Stomach smooth muscle (tissue), 2 donors: ENCODE results near the gene NAPG.
"Not testable (repeated sequence)": the region's sequence is repeated elsewhere in the genome, so short reads cannot be mapped to it uniquely, and the experiment has no call there.

ENCODE experiments used
- H3K27ac ChIP-seq: one replicate; pipeline ENCODE4 v1.7.0; 2013; ENCODE audit warnings: mild to moderate bottlenecking, low read length, inconsistent platforms
- H3K27me3 ChIP-seq, 2 donors: one replicate each; pipeline ENCODE4 v1.7.0; 2013; ENCODE audit warnings: low read length in 2 of 2; ENCODE audit not compliant: insufficient read depth in 2 of 2, control insufficient read depth in 1 of 2
- H3K36me3 ChIP-seq, 2 donors: one replicate each; pipeline ENCODE4 v1.7.0; 2013; ENCODE audit warnings: low read length in 2 of 2; ENCODE audit not compliant: control insufficient read depth in 2 of 2, insufficient read depth in 2 of 2
- H3K4me1 ChIP-seq: one replicate; pipeline ENCODE4 v1.7.0; 2013; ENCODE audit warnings: low read length; ENCODE audit not compliant: control insufficient read depth, insufficient read depth
- H3K4me3 ChIP-seq, 2 donors: one replicate each; pipeline ENCODE4 v1.7.0; 2013; ENCODE audit warnings: low read length in 2 of 2
- H3K9ac ChIP-seq, 2 donors: one replicate each; pipeline ENCODE4 v1.7.0; 2013; ENCODE audit warnings: low read length in 2 of 2, mild to moderate bottlenecking in 1 of 2
- H3K9me3 ChIP-seq, 2 donors: one replicate each; pipeline ENCODE4 v1.7.0; 2013; ENCODE audit warnings: low read length in 2 of 2; ENCODE audit not compliant: control insufficient read depth in 2 of 2
- donor health status: healthy.
- donor health status: Pancreatic carcinoma.

The NAPG gene

GRCh38 chr18:10525371-10525691 lies 496 bp upstream of the NAPG start:
- Histone ChIP-seq H3K4me3 (peak overlapping the region; percentile 91 to 94), H3K4me1 (peaks cover 12% of the 10 kb centered on the region), H3K27ac (peak overlapping the region; percentile 66), H3K27me3 (no peaks in the 10 kb centered on the region), H3K36me3 (no peaks in the 10 kb centered on the region), H3K9me3 (no peaks in the 10 kb centered on the region), H3K9ac (peak overlapping the region in 1 of 2 donors; percentile 68)

GRCh38 chr18:10526561-10526949 lies 728 bp downstream of the NAPG start:
- H3K9ac ChIP-seq: peak overlapping the region; percentile 68 to 90
- no peaks in the 10 kb centered on the region for H3K36me3 ChIP-seq
- H3K4me3 ChIP-seq: peak overlapping the region; percentile 91 to 94
- no peaks in the 10 kb centered on the region for H3K27me3 ChIP-seq
- peak overlapping the region; percentile 66 for H3K27ac ChIP-seq
- peaks cover 10% of the 10 kb centered on the region for H3K4me1 ChIP-seq
- H3K9me3 ChIP-seq: no peaks in the 10 kb centered on the region

GRCh38 chr18:10528439-10528838 lies 2.6 kb downstream of the NAPG start:
- Histone ChIP-seq H3K4me3 (peak overlapping the region in 1 of 2 donors; percentile 4), H3K9ac (no peak overlapping the region), H3K36me3 (no peaks in the 10 kb centered on the region), H3K27me3 (no peaks in the 10 kb centered on the region), H3K27ac (no peak overlapping the region), H3K4me1 (peaks cover 10% of the 10 kb centered on the region), H3K9me3 (no peaks in the 10 kb centered on the region)

DNA sequence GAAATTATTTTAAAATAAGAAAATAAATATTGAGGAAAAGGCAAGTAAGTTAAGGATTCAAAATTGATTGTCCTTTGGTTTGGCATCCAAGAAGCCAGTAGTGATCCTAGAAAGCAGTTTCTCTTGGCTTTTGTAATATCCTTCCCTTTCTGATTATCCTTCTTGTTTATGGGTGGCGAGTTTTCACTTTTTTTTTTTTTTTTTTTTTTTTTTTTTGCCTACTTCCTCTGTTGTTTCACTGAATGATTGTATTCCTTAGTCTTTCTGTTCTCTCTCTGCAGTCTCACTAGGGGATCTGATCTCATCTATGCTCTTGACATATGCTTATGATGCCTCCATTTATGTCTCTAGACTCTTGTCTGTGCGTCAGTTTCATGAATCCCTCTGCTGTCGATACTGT lies 4.2 kb downstream of the NAPG start:
- Histone ChIP-seq H3K27ac (no peak overlapping the region), H3K36me3 (no peaks in the 10 kb centered on the region), H3K27me3 (no peaks in the 10 kb centered on the region), H3K4me1 (peaks cover 10% of the 10 kb centered on the region), H3K9me3 (no peaks in the 10 kb centered on the region), H3K4me3 (no peak overlapping the region), H3K9ac (no peak overlapping the region)

GRCh38 chr18:10530852-10531251 lies 5.0 kb downstream of the NAPG start:
- Histone ChIP-seq H3K9me3 (no peaks in the 10 kb centered on the region), H3K9ac (no peak overlapping the region), H3K27me3 (no peaks in the 10 kb centered on the region), H3K4me3 (no peak overlapping the region), H3K4me1 (peaks cover 10% of the 10 kb centered on the region), H3K27ac (no peak overlapping the region), H3K36me3 (no peaks in the 10 kb centered on the region)

- no peak overlapping the region for H3K9ac ChIP-seq
- H3K4me1 ChIP-seq: peaks cover 4% of the 10 kb centered on the region
- no peaks in the 10 kb centered on the region for H3K9me3 ChIP-seq
- no peak overlapping the region for H3K27ac ChIP-seq
- no peak overlapping the region for H3K4me3 ChIP-seq
- no peaks in the 10 kb centered on the region for H3K36me3 ChIP-seq
- H3K27me3 ChIP-seq: no peaks in the 10 kb centered on the region
These were observed 7.3 kb downstream of the NAPG start for GRCh38 chr18:10533111-10533510.

DNA sequence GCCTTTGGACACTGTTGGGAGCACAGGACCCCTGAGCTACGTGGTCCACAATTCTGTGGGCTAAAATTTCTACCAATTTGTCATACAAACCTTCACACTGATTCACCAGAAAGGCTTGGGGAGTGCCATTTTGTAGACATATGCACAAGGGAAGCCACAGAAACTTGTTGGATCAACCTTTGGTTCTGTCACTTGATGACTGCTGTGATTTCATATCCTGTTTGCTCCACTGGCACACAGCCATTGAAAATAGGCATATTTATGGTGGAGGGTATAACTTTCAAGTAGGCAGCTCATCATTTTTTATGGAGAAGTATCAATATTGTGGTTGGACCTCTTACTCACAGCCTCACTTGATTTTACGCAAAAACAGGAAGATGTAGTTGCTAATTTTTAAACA lies 10.5 kb downstream of the NAPG start:
- Histone ChIP-seq H3K4me1 (no peaks in the 10 kb centered on the region), H3K4me3 (no peak overlapping the region), H3K27me3 (no peaks in the 10 kb centered on the region), H3K27ac (no peak overlapping the region), H3K9me3 (no peaks in the 10 kb centered on the region), H3K9ac (no peak overlapping the region), H3K36me3 (peaks cover 4 to 15% of the 10 kb centered on the region in 2 donors)

DNA sequence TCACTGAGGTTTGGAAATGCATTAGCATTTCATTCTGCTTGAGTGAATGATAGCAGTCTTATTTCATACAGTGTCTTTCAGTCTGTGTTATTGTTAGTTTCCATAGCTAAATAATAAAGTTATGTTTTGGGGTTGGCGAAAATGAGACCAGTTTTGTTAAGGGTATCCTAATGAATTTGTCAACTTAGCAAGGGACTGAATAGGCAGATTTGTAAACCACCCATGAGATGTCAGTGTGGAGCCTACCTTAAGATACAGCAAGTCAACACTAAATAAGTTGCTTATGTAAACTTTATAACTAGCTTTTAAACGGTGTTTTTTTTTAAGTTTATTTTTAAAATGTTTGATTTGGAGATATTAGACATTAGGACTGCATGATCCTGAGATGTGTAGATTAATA lies 11.9 kb downstream of the NAPG start:
- H3K4me1 ChIP-seq: no peaks in the 10 kb centered on the region
- H3K36me3 ChIP-seq: peaks cover 11 to 21% of the 10 kb centered on the region in 2 donors

DNA sequence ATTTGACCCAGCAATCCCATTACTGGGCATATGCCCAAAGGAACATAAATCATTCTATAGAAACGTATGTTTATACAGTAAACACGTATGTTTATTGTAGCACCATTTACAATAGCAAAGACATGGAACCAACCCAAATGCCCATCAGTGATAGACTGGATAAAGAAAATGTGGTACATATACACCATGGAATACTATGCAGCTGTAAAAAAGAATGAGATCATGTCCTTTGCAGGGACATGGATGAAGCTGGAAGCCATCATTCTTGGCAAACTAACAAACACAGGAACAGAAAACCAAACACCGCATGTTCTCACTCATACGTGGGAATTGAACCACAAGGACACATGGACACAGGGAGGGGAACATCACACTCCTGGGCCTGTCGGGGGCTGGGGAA lies 13.3 kb downstream of the NAPG start:
- not testable (repeated sequence) for H3K4me3 ChIP-seq, H3K9ac ChIP-seq, H3K27me3 ChIP-seq, H3K9me3 ChIP-seq, H3K27ac ChIP-seq, H3K4me1 ChIP-seq
- H3K36me3 ChIP-seq: peaks cover 11 to 21% of the 10 kb centered on the region in 2 donors

More for the DNA sequence above, 11.9 kb downstream of the NAPG start:
- Histone ChIP-seq H3K27ac (no peak overlapping the region), H3K9ac (no peak overlapping the region), H3K4me3 (no peak overlapping the region), H3K27me3 (no peaks in the 10 kb centered on the region), H3K9me3 (no peaks in the 10 kb centered on the region)

GRCh38 chr18:10543277-10543676 lies 17.4 kb downstream of the NAPG start:
- Histone ChIP-seq H3K27ac (no peak overlapping the region), H3K27me3 (no peaks in the 10 kb centered on the region), H3K9me3 (no peaks in the 10 kb centered on the region), H3K4me3 (no peak overlapping the region), H3K36me3 (peaks cover 35 to 43% of the 10 kb centered on the region in 2 donors), H3K4me1 (peaks cover 4% of the 10 kb centered on the region), H3K9ac (no peak overlapping the region)

GRCh38 chr18:10544093-10544748 lies 18.4 kb downstream of the NAPG start:
- Histone ChIP-seq H3K4me3 (no peak overlapping the region), H3K27ac (peak overlapping the region; percentile 24), H3K27me3 (no peaks in the 10 kb centered on the region), H3K9me3 (no peaks in the 10 kb centered on the region), H3K4me1 (peaks cover 4% of the 10 kb centered on the region), H3K9ac (no peak overlapping the region), H3K36me3 (peaks cover 43 to 52% of the 10 kb centered on the region in 2 donors)
